Naive B cell (primary cell): ENCODE results near the gene OPHN1. TPM values are rescaled to one million over a fixed set of nuclear protein-coding genes. Genes with fewer than 3 reads are reported as not detected.

Experiments used
- ATAC-seq, 2 donors: fragments of 150-1000 bp; cut with Tn5 transposase; 2 replicates each; pipeline ENCODE4 v1.10.0; 2021; ENCODE audit warnings: low read depth in 2 of 2, mild to moderate bottlenecking in 2 of 2, moderate library complexity in 2 of 2
- DNase-seq: peaks from one replicate; pipeline ENCODE4 v3.0.0; 2022
- H3K27ac Mint-ChIP-seq, 6 donors: one replicate each; pipeline ENCODE4 v1.8.0; 2020 to 2022; ENCODE audit warnings: mild to moderate bottlenecking in 6 of 6, mixed read lengths in 6 of 6, moderate library complexity in 5 of 6, inconsistent platforms in 2 of 6
- H3K27me3 Mint-ChIP-seq, 3 donors: one replicate each; pipeline ENCODE4 v1.8.0; 2021 to 2022; ENCODE audit warnings: mixed read lengths in 3 of 3, mild to moderate bottlenecking in 1 of 3
- H3K36me3 Mint-ChIP-seq, 2 donors: one replicate each; pipeline ENCODE4 v1.8.0; 2020 to 2022; ENCODE audit warnings: mixed read lengths in 2 of 2, inconsistent platforms in 1 of 2, mild to moderate bottlenecking in 1 of 2
- H3K4me1 Mint-ChIP-seq, 3 donors: one replicate each; pipeline ENCODE4 v1.8.0; 2020 to 2022; ENCODE audit warnings: mixed read lengths in 3 of 3, inconsistent platforms in 1 of 3, mild to moderate bottlenecking in 1 of 3, moderate library complexity in 1 of 3
- H3K4me3 Mint-ChIP-seq, 8 donors: one replicate each; pipeline ENCODE4 v1.8.0; 2020 to 2022; ENCODE audit warnings: mild to moderate bottlenecking in 8 of 8, mixed read lengths in 8 of 8, moderate library complexity in 8 of 8, inconsistent platforms in 2 of 8
- H3K9me3 Mint-ChIP-seq, 7 donors: one replicate each; pipeline ENCODE4 v1.8.0; 2020 to 2022; ENCODE audit warnings: mixed read lengths in 7 of 7, mild to moderate bottlenecking in 5 of 7, inconsistent platforms in 2 of 7, moderate library complexity in 1 of 7
- polyA plus RNA-seq, 6 donors: library from polyadenylated mRNA; unstranded; fragments of 300-500 nt; fragmentation: Illumina TruSeq; gene quantifications; one replicate each; pipeline ENCODE4 v1.2.3, GENCODE V29; 2021; ENCODE audit warnings: low read depth in 6 of 6

The OPHN1 gene
- polyA plus RNA-seq, 6 donors from 2014 or later, result 0.51 TPM; not detected in 5

- H3K36me3 Mint-ChIP-seq, result no peaks in the 10 kb centered on the region
- peaks cover 0 to 3% (median 0%) of the 10 kb centered on the region in 7 donors for H3K9me3 Mint-ChIP-seq
- H3K27ac Mint-ChIP-seq, result no peak overlapping the region
- DNase-seq (no peak), ATAC-seq (no peak)
- H3K4me3 Mint-ChIP-seq, result no peak overlapping the region
- H3K4me1 Mint-ChIP-seq, result no peaks in the 10 kb centered on the region
- H3K27me3 Mint-ChIP-seq, result no peaks in the 10 kb centered on the region
These were observed 300.5 kb downstream of the OPHN1 start for GRCh38 chrX:68132749-68133148.

- Mint-ChIP-seq H3K36me3 (no peaks in the 10 kb centered on the region), H3K4me3 (no peak overlapping the region), H3K9me3 (no peaks in the 10 kb centered on the region), H3K27me3 (no peaks in the 10 kb centered on the region), H3K4me1 (no peaks in the 10 kb centered on the region), H3K27ac (no peak overlapping the region)
- DNase-seq, result no peak
- ATAC-seq, result no peak
These were observed 311.5 kb downstream of the OPHN1 start for GRCh38 chrX:68121835-68122234.

DNA sequence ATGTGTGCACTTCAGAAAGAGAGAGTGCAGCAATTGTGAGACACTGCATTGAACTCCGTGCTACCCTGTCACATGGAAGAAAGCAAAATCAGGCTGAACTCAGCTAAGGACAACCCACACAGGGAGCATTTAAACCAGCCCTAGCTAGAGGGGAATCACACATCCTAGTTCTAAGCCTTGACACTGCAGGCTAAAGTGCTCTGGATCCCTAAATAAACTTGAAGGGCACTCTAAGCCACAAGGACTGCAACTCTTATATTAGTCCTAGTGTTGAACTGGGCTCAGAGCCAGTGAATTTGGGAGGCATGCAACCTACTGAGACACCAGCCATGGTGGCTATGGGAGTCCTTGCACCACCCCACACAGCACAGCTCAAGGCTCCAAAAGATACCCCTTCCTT is 311.9 kb downstream of the OPHN1 start:
- Mint-ChIP-seq H3K9me3 (no peaks in the 10 kb centered on the region), H3K4me3 (no peak overlapping the region), H3K27ac (no peak overlapping the region), H3K36me3 (no peaks in the 10 kb centered on the region), H3K27me3 (no peaks in the 10 kb centered on the region), H3K4me1 (no peaks in the 10 kb centered on the region)
- no peak for ATAC-seq
- DNase-seq, result no peak

DNA sequence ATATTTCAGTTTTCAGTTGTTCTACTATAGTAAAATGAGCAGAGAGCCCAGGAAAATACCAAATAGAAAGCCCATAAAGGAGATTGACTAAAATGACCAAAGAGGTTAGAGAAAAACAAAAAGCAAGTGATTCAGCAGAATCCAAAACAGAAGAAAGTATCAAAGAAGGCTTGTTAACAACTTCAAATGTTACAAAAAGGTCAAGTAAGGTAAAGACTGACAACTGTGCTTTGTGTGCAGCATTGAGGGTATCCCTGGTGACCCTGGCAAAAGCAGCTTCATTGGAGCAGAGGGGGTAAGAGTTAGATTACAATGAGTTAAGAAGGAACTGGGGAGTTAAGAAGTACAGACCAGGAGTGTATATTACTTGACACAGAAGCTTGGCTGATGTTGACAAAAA is 317.9 kb downstream of the OPHN1 start:
- DNase-seq (no peak), ATAC-seq (no peak)
- H3K4me1 Mint-ChIP-seq, result no peaks in the 10 kb centered on the region
- no peak overlapping the region for H3K27ac Mint-ChIP-seq
- H3K36me3 Mint-ChIP-seq, result no peaks in the 10 kb centered on the region
- H3K27me3 Mint-ChIP-seq, result no peaks in the 10 kb centered on the region
- no peak overlapping the region for H3K4me3 Mint-ChIP-seq
- H3K9me3 Mint-ChIP-seq, result peaks cover 0 to 1% (median 0%) of the 10 kb centered on the region in 7 donors

- Mint-ChIP-seq H3K9me3 (peaks cover 0 to 1% (median 0%) of the 10 kb centered on the region in 7 donors), H3K27ac (no peak overlapping the region), H3K27me3 (no peaks in the 10 kb centered on the region), H3K36me3 (no peaks in the 10 kb centered on the region), H3K4me1 (no peaks in the 10 kb centered on the region), H3K4me3 (no peak overlapping the region)
- DNase-seq (no peak), ATAC-seq (no peak)
These were observed 318.6 kb downstream of the OPHN1 start for GRCh38 chrX:68114573-68115129.

GRCh38 chrX:68113837-68114572 is 319.3 kb downstream of the OPHN1 start:
- Mint-ChIP-seq H3K4me3 (no peak overlapping the region), H3K4me1 (no peaks in the 10 kb centered on the region), H3K9me3 (peaks cover 0 to 2% (median 0%) of the 10 kb centered on the region in 7 donors), H3K36me3 (no peaks in the 10 kb centered on the region), H3K27ac (no peak overlapping the region), H3K27me3 (no peaks in the 10 kb centered on the region)
- ATAC-seq, result no peak
- DNase-seq, result no peak

GRCh38 chrX:68112321-68112720 is 321.0 kb downstream of the OPHN1 start:
- ATAC-seq, result no peak
- Mint-ChIP-seq H3K4me1 (no peaks in the 10 kb centered on the region), H3K27me3 (no peaks in the 10 kb centered on the region), H3K27ac (no peak overlapping the region), H3K4me3 (no peak overlapping the region), H3K36me3 (no peaks in the 10 kb centered on the region), H3K9me3 (peaks cover 0 to 3% (median 0%) of the 10 kb centered on the region in 7 donors)
- DNase-seq, result no peak

DNA sequence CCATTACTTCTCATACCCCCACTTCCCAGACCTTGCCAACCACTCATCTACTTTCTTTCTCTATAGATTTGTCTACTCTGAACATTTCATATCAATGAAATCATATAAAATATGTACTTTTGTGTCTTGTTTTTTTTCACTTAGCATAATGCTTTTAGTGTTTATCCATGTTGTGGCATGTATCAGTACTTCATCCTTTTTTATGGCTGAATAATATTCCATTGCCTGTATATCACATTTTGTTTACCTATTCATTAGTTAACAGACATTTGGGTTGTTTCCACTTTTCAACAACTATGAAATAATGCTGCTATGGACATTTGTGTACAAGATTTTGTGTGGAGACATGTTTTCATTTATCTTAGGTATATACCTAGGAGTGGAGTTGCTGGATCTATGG is 324.1 kb downstream of the OPHN1 start:
- no peak overlapping the region for H3K4me3 Mint-ChIP-seq
- no peaks in the 10 kb centered on the region for H3K36me3 Mint-ChIP-seq
- no peak overlapping the region for H3K27ac Mint-ChIP-seq
- ATAC-seq (no peak), DNase-seq (no peak)
- no peaks in the 10 kb centered on the region for H3K27me3 Mint-ChIP-seq
- no peaks in the 10 kb centered on the region for H3K4me1 Mint-ChIP-seq
- peaks cover 0 to 6% (median 2%) of the 10 kb centered on the region in 7 donors for H3K9me3 Mint-ChIP-seq

DNA sequence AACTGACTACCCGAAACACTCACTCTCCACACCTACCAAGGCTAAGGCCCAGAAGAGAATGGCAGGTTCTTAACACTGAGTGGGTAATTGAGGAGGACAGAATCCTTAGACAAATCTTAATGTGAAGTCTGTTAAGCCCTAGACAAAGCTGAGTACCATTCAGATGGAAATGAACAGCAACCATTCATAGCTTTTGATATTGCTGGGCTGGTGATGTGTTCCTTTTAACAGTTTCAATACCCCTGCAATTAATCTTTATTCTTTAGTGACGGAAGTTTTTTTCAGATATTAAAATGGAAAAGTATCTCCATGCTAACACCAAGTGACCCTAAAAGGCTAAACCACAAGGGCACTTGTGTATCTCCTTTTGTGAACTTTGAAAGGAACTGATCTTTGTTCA is 334.9 kb downstream of the OPHN1 start:
- H3K4me1 Mint-ChIP-seq, result no peaks in the 10 kb centered on the region
- DNase-seq, result no peak
- no peak overlapping the region for H3K4me3 Mint-ChIP-seq
- H3K27me3 Mint-ChIP-seq, result peaks cover 0 to 7% (median 0%) of the 10 kb centered on the region in 3 donors
- no peak for ATAC-seq
- H3K36me3 Mint-ChIP-seq, result no peaks in the 10 kb centered on the region
- no peak overlapping the region for H3K27ac Mint-ChIP-seq
- H3K9me3 Mint-ChIP-seq, result no peaks in the 10 kb centered on the region

DNA sequence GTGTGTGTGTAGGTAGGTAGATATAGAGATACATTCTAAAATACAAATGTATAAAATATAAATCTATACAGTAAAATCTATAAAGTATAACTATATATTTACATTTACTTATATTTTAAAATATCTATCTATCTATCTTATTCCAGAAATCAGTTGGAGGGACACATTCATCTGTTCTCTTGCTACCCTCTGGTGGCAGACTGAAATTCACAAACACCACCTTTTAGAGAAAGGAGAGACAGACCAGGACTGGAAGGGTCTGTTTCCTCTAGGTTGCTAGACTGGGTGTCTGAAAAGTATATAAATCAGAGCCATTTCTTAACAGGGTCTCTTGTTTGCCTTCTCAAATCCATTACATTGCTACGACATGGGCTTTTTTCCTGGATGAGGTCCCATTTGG is 343.0 kb downstream of the OPHN1 start:
- H3K4me1 Mint-ChIP-seq, result no peaks in the 10 kb centered on the region
- H3K27ac Mint-ChIP-seq, result no peak overlapping the region
- ATAC-seq (no peak), DNase-seq (no peak)
- no peaks in the 10 kb centered on the region for H3K9me3 Mint-ChIP-seq
- no peaks in the 10 kb centered on the region for H3K36me3 Mint-ChIP-seq
- H3K27me3 Mint-ChIP-seq, result no peaks in the 10 kb centered on the region
- H3K4me3 Mint-ChIP-seq, result no peak overlapping the region

DNA sequence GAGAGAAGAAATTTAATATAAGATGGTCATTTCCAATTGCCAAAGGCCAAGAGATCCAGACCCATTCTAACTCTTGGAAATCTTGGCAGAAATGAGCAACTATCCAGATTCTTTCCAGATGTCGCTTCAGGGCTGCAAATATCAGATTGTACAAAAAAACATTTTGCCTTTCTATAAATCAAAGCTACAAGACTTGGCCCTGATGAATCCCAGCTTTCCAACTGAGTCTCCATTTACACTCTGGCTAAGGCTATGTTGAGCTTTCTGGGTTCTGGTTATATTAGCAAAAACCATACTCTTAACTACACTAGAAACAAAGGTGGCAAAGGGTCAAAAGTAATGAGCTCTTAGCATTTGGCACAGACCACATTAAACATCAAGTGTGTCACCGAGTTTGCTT is 345.8 kb downstream of the OPHN1 start:
- Mint-ChIP-seq H3K27ac (no peak overlapping the region), H3K27me3 (no peaks in the 10 kb centered on the region), H3K4me3 (no peak overlapping the region), H3K36me3 (no peaks in the 10 kb centered on the region), H3K4me1 (no peaks in the 10 kb centered on the region), H3K9me3 (no peaks in the 10 kb centered on the region)
- no peak for ATAC-seq
- DNase-seq, result no peak

- no peak overlapping the region for H3K4me3 Mint-ChIP-seq
- H3K27ac Mint-ChIP-seq, result no peak overlapping the region
- no peaks in the 10 kb centered on the region for H3K36me3 Mint-ChIP-seq
- H3K27me3 Mint-ChIP-seq, result no peaks in the 10 kb centered on the region
- no peak for DNase-seq
- ATAC-seq, result no peak
- H3K9me3 Mint-ChIP-seq, result no peaks in the 10 kb centered on the region
- no peaks in the 10 kb centered on the region for H3K4me1 Mint-ChIP-seq
These were observed 346.6 kb downstream of the OPHN1 start for GRCh38 chrX:68086709-68087108.

DNA sequence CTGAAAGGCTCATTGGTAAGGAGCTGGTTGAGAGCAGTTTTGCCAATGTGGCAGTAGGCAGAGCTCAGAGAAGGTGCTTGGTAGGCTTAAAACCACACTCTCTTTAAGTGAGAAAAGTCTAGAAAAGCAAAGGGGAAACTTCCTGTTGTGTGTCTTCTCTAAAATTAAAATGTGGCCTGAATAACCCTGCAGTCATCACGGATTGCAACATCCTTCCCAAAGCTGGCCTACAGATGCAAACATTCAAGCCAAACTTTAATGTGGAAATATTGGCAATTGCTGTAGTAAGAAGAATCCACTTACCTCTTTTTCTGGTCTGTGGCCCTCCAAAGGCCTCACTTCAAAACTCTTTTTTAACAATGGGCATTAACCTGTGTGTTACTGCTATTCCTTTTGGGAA is 348.5 kb downstream of the OPHN1 start:
- H3K9me3 Mint-ChIP-seq, result peaks cover 0 to 6% (median 0%) of the 10 kb centered on the region in 7 donors
- ATAC-seq (no peak), DNase-seq (no peak)
- no peaks in the 10 kb centered on the region for H3K27me3 Mint-ChIP-seq
- H3K27ac Mint-ChIP-seq, result no peak overlapping the region
- H3K4me3 Mint-ChIP-seq, result no peak overlapping the region
- H3K4me1 Mint-ChIP-seq, result no peaks in the 10 kb centered on the region
- H3K36me3 Mint-ChIP-seq, result no peaks in the 10 kb centered on the region

DNA sequence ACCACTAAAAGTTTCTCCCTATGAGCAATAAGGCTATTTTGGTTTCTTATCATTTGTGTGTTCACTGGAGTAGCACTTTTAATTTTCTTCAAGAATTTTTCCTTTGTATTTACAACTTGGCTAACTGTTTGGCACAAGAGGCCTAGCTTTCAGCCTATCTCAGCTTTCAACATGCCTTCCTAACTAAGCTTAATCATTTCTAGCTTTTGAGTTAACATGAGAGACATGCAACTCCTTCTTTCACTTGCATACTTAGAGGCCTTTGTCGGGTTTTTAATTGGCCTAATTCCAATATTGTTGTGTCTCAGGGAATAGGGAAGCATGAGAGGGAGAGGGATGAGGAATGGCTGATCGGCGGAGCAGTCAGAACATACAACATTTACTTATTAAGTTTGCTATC is 349.8 kb downstream of the OPHN1 start:
- Mint-ChIP-seq H3K4me3 (no peak overlapping the region), H3K4me1 (no peaks in the 10 kb centered on the region), H3K36me3 (no peaks in the 10 kb centered on the region), H3K27ac (no peak overlapping the region), H3K9me3 (peaks cover 0 to 6% (median 2%) of the 10 kb centered on the region in 7 donors), H3K27me3 (no peaks in the 10 kb centered on the region)
- ATAC-seq (no peak), DNase-seq (no peak)
